Coronary artery (tissue), 2 donors: ENCODE data around the gene SOX14.
A peak's percentile ranks its signal among the peaks of the same experiment; 100 is the strongest.

ENCODE experiments used
- DNase-seq: peaks from one replicate; pipeline ENCODE4 v3.0.0-alpha.2; 2017; ENCODE audit warnings: low spot score
- H3K27ac ChIP-seq, 2 donors: fragments of 200-600 bp; sonication (generic); one replicate each; pipeline ENCODE4 v1.5.1; 2016 to 2019
- H3K4me3 ChIP-seq: fragments of 200-600 bp; sonication (generic); 2 replicates; pipeline ENCODE4 v1.5.1; 2016; ENCODE audit warnings: mild to moderate bottlenecking, moderate library complexity
- TF ChIP-seq, protein P1 (sequence below): fragments of 200-600 bp; sonication (generic); IDR thresholded peaks from one replicate; pipeline ENCODE4 v1.5.1; 2019; ENCODE audit warnings: antibody characterized with exemption

Gene SOX14

GRCh38 chr3:137759505-137759904 lies 4.6 kb upstream of the SOX14 start:
- TF ChIP-seq, protein P1, sequence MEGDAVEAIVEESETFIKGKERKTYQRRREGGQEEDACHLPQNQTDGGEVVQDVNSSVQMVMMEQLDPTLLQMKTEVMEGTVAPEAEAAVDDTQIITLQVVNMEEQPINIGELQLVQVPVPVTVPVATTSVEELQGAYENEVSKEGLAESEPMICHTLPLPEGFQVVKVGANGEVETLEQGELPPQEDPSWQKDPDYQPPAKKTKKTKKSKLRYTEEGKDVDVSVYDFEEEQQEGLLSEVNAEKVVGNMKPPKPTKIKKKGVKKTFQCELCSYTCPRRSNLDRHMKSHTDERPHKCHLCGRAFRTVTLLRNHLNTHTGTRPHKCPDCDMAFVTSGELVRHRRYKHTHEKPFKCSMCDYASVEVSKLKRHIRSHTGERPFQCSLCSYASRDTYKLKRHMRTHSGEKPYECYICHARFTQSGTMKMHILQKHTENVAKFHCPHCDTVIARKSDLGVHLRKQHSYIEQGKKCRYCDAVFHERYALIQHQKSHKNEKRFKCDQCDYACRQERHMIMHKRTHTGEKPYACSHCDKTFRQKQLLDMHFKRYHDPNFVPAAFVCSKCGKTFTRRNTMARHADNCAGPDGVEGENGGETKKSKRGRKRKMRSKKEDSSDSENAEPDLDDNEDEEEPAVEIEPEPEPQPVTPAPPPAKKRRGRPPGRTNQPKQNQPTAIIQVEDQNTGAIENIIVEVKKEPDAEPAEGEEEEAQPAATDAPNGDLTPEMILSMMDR, result no peak
- Histone ChIP-seq H3K27ac (no peak overlapping the region), H3K4me3 (no peak overlapping the region)
- no peak for DNase-seq

DNA sequence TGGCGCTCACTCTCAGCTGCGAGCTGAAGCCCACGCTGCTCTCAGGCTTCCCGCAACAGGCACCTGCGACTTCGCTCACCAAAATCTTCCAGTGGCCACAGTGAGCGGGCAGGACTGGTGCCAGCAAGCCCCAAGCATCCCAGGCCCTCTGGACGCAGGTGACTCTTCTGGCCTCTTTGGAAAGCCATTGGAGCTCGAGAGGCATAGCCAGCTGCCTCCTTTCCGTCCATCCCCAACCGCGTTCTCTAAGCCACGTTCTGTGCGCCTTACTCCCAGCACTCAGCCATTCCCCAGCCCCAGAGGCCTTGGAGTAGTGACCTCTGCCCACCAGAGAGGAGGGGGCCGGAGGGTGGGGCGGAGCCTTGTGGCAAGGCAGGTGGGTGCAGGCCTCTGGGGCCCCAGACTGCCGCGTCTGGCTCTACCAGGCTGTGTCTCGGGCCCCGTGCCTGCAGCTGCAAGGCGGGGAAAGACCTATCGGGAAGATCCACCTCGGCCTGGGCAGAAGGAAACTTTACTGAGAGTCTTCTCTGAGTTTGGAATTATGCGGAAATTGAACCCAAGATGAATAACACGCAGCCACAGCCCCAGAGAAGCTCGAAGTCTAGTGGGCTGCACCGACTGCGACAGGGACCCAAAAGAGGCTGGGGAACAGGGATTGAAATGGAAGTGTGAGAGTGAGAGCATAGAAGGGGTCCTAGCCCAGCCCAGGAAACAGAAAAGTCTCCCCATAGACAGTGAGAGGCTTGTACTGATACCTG lies 3.6 kb upstream of the SOX14 start:
- TF ChIP-seq, protein P1, result no peak
- no peak for DNase-seq

GRCh38 chr3:137761099-137761562 lies 3.0 kb upstream of the SOX14 start:
- TF ChIP-seq, protein P1, result no peak
- DNase-seq, result no peak
- H3K27ac ChIP-seq, result no peak overlapping the region
- no peak overlapping the region for H3K4me3 ChIP-seq

More for the DNA sequence above, 3.6 kb upstream of the SOX14 start:
- Histone ChIP-seq H3K27ac (no peak overlapping the region), H3K4me3 (no peak overlapping the region)

DNA sequence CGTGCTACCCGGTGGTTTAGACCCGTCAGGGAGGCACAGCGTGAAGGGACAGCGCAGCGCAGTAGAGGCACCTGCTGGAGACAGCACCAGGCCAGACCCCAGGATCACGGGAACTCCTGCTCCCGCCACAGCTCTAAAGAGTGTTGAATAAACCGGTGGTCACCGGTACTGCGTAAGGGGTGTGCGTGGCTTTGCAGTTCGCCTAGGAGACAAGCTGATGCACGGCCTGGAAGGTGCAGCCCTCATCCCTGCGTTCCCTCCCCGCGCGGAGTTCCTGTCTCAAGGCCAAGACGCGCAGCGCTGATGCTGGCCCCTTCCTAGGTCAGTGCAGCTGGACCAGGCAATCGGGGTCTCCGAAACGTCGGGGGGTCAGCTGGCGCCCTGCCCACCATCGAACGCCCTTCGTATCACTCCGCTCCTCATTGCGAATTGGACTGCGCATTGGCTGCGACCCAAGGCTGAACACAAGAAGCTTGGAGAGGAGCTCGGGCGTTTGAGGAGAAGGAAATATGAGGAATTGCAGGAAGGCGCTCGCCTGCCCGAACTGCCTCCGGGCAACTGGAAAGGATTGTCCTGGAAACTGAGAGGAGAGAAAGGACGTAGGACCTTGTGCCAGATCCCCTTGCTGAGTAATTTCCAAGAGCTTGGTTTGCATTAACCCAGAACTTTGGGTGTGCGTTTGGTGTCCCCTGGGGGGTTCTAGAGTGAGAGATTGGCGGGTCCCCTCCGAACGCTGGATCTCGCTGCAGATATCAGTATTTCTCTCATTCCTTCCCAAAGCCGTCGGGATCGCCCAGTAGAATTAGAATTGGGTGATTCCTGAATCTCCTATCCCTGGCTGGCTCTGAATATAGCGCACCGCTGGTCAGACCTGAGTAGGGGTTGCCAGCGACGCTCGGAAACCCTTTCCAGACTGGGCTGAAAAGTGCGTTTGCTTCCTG lies 2.3 kb upstream of the SOX14 start:
- TF ChIP-seq, protein P1, result no peak
- Histone ChIP-seq H3K27ac (no peak overlapping the region), H3K4me3 (no peak overlapping the region)
- DNase-seq, result no peak

- Histone ChIP-seq H3K4me3 (no peak overlapping the region), H3K27ac (no peak overlapping the region)
- no peak for DNase-seq
- TF ChIP-seq, protein P1, result no peak
Measured at GRCh38 chr3:137762674-137763593, 1.2 kb upstream of the SOX14 start.

DNA sequence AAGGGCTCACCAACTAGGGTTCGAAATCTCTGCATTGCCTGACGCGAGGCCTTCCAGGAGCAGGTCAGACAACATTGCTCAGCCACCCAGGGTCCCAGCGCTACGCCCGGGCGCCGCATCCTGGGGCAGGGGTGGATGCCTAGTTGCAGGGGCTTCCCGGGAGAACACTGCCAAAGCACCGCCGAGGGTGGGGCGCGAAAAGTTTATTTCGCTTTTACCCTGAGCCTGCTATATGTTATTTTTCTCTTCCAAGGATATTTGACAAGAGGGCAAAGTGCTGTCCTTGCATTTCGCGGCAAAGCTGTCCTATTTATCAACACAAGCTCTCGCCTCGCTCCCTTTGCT lies 549 bp upstream of the SOX14 start:
- H3K27ac ChIP-seq, result no peak overlapping the region
- no peak for DNase-seq
- H3K4me3 ChIP-seq, result peak overlapping the region; percentile 15
- TF ChIP-seq, protein P1, result no peak
